Measurements from ENCODE around the gene RALGAPA2.

The RALGAPA2 gene

GRCh38 chr20:20641783-20642182 is 70.7 kb downstream of the RALGAPA2 start:
- Histone ChIP-seq H3K4me2 (ENCODE audit: low read length) (no peak overlapping the region), H3K4me1 (ENCODE audit: low read length) (no peaks in the 10 kb centered on the region), H3K79me2 (ENCODE audit: low read length) (no peaks in the 10 kb centered on the region), H4K20me1 (ENCODE audit: insufficient read depth, low read length) (no peaks in the 10 kb centered on the region), H3K9me3 (ENCODE audit: insufficient read depth, low read length) (no peaks in the 10 kb centered on the region), H2AFZ (ENCODE audit: low read depth, low read length) (no peak overlapping the region), H3K36me3 (replicated peaks; ENCODE audit: low read depth, low read length) (no peaks in the 10 kb centered on the region), H3K9ac (ENCODE audit: low read length) (no peak overlapping the region), H3K4me3 (ENCODE audit: low read length) (no peak overlapping the region), H3K27ac (ENCODE audit: low read length) (no peak overlapping the region), H3K27me3 (ENCODE audit: low read depth, low read length) (no peaks in the 10 kb centered on the region)
- no peak for TF ChIP-seq EZH2phosphoT487 (IDR thresholded peaks at IDR 0.05; ENCODE audit: low read depth)
- TF ChIP-seq CTCF (IDR thresholded peaks at IDR 0.05; ENCODE audit: low read depth, low read length) = no peak

- 0 out of 2 replicates have a peak, but pooled peaks cover 3% of the 10 kb centered on the region for H3K4me1 ChIP-seq (ENCODE audit: low read length)
- H3K27me3 ChIP-seq (ENCODE audit: low read depth, low read length) = no peaks in the 10 kb centered on the region
- no peak overlapping the region for H2AFZ ChIP-seq (ENCODE audit: low read depth, low read length)
- no peak overlapping the region for H3K4me3 ChIP-seq (ENCODE audit: low read length)
- H3K79me2 ChIP-seq (ENCODE audit: low read length) = no peaks in the 10 kb centered on the region
- H3K9ac ChIP-seq (ENCODE audit: low read length) = no peak overlapping the region
- no peaks in the 10 kb centered on the region for H4K20me1 ChIP-seq (ENCODE audit: insufficient read depth, low read length)
- H3K27ac ChIP-seq (ENCODE audit: low read length) = no peak overlapping the region
- TF ChIP-seq CTCF (IDR thresholded peaks at IDR 0.05; ENCODE audit: low read depth, low read length) (no peak), EZH2phosphoT487 (IDR thresholded peaks at IDR 0.05; ENCODE audit: low read depth) (no peak)
- peaks cover 5% of the 10 kb centered on the region for H3K36me3 ChIP-seq (replicated peaks; ENCODE audit: low read depth, low read length)
- no peak overlapping the region for H3K4me2 ChIP-seq (ENCODE audit: low read length)
- H3K9me3 ChIP-seq (ENCODE audit: insufficient read depth, low read length) = no peaks in the 10 kb centered on the region
Measured at GRCh38 chr20:20638878-20639277, 73.6 kb downstream of the RALGAPA2 start.

- no peak for TF ChIP-seq CTCF (IDR thresholded peaks at IDR 0.05; ENCODE audit: low read depth, low read length)
- no peak for TF ChIP-seq EZH2phosphoT487 (IDR thresholded peaks at IDR 0.05; ENCODE audit: low read depth)
- H3K4me1 ChIP-seq (ENCODE audit: low read length) = 0 out of 2 replicates have a peak, but pooled peaks cover 3% of the 10 kb centered on the region
- H3K79me2 ChIP-seq (ENCODE audit: low read length) = no peaks in the 10 kb centered on the region
- H3K36me3 ChIP-seq (replicated peaks; ENCODE audit: low read depth, low read length) = peaks cover 5% of the 10 kb centered on the region
- H3K4me3 ChIP-seq (ENCODE audit: low read length) = no peak overlapping the region
- H3K27ac ChIP-seq (ENCODE audit: low read length) = no peak overlapping the region
- H4K20me1 ChIP-seq (ENCODE audit: insufficient read depth, low read length) = no peaks in the 10 kb centered on the region
- H3K4me2 ChIP-seq (ENCODE audit: low read length) = no peak overlapping the region
- H3K9ac ChIP-seq (ENCODE audit: low read length) = no peak overlapping the region
- no peak overlapping the region for H2AFZ ChIP-seq (ENCODE audit: low read depth, low read length)
- H3K9me3 ChIP-seq (ENCODE audit: insufficient read depth, low read length) = no peaks in the 10 kb centered on the region
- H3K27me3 ChIP-seq (ENCODE audit: low read depth, low read length) = no peaks in the 10 kb centered on the region
Measured at GRCh38 chr20:20637998-20638725, 74.3 kb downstream of the RALGAPA2 start.

- H3K27me3 ChIP-seq (ENCODE audit: low read depth, low read length) = no peaks in the 10 kb centered on the region
- no peak overlapping the region for H2AFZ ChIP-seq (ENCODE audit: low read depth, low read length)
- H3K9ac ChIP-seq (ENCODE audit: low read length) = no peak overlapping the region
- H3K4me1 ChIP-seq (ENCODE audit: low read length) = 0 out of 2 replicates have a peak, but pooled peaks cover 3% of the 10 kb centered on the region
- H4K20me1 ChIP-seq (ENCODE audit: insufficient read depth, low read length) = no peaks in the 10 kb centered on the region; the same call in 1 of the 2 replicates
- peaks cover 5% of the 10 kb centered on the region for H3K36me3 ChIP-seq (replicated peaks; ENCODE audit: low read depth, low read length)
- TF ChIP-seq EZH2phosphoT487 (IDR thresholded peaks at IDR 0.05; ENCODE audit: low read depth) = no peak
- TF ChIP-seq CTCF (IDR thresholded peaks at IDR 0.05; ENCODE audit: low read depth, low read length) = no peak
- H3K27ac ChIP-seq (ENCODE audit: low read length) = no peak overlapping the region
- H3K4me3 ChIP-seq (ENCODE audit: low read length) = no peak overlapping the region
- no peak overlapping the region for H3K4me2 ChIP-seq (ENCODE audit: low read length)
- H3K79me2 ChIP-seq (ENCODE audit: low read length) = no peaks in the 10 kb centered on the region
- H3K9me3 ChIP-seq (ENCODE audit: insufficient read depth, low read length) = no peaks in the 10 kb centered on the region
Measured at GRCh38 chr20:20635006-20635405, 77.4 kb downstream of the RALGAPA2 start.

Data from OCI-LY3 (cell line).